GM12874 (cell line): ENCODE results near the gene SLC2A13.

Experiments used
- TF ChIP-seq, protein P1 (sequence below): IDR thresholded peaks from 2 replicates; pipeline ENCODE4 v1.5.1; 2011; ENCODE audit warnings: low read depth, mild to moderate bottlenecking, control low read depth, low read length, moderate library complexity; ENCODE audit not compliant: insufficient read depth

Gene SLC2A13

DNA sequence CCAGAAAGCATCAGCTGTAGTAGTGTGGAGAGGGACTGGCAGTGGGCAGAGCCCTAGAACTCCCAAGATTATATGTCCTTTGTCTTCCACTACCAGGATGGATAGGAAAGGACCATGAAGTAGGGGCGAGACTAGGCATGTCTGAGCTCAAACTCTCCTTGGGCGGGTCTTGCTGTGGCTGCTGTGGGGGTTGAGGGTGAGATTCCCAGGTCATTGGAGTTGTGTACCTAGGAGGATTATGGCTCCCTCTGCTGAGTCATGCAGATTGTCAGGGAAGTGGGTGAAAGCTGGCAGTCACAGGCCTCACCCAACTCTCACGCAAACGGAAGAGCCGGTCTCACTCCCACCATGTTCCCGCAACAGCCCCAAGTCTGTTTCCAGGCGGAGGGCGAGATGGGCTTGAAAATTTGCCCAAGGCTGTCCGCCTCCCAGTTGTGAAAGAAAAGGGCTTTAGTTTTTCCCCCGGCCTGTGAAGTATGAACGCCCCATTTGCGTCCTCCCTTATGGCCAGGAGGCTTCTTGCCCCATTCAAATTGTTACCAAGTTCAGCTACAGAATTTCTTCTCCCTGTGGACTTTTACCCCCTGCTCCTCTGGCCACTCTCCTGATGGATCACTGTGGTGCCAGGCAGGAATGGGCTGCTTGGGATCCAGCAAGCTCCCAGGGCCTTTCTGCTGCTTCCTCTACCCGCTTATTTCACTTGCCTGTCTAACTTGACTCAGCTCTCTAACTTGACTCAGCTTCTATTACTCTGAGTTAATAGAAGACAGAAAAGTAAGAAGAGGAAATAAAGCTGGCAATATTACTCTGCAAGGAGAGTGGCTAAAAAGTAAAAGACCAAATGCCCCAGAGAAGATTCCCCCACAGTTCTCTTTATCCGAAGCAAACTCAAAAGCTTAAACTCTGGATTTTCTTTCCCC, 159.3 kb downstream of the SLC2A13 start:
- TF ChIP-seq, protein P1, sequence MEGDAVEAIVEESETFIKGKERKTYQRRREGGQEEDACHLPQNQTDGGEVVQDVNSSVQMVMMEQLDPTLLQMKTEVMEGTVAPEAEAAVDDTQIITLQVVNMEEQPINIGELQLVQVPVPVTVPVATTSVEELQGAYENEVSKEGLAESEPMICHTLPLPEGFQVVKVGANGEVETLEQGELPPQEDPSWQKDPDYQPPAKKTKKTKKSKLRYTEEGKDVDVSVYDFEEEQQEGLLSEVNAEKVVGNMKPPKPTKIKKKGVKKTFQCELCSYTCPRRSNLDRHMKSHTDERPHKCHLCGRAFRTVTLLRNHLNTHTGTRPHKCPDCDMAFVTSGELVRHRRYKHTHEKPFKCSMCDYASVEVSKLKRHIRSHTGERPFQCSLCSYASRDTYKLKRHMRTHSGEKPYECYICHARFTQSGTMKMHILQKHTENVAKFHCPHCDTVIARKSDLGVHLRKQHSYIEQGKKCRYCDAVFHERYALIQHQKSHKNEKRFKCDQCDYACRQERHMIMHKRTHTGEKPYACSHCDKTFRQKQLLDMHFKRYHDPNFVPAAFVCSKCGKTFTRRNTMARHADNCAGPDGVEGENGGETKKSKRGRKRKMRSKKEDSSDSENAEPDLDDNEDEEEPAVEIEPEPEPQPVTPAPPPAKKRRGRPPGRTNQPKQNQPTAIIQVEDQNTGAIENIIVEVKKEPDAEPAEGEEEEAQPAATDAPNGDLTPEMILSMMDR, result no peak

DNA sequence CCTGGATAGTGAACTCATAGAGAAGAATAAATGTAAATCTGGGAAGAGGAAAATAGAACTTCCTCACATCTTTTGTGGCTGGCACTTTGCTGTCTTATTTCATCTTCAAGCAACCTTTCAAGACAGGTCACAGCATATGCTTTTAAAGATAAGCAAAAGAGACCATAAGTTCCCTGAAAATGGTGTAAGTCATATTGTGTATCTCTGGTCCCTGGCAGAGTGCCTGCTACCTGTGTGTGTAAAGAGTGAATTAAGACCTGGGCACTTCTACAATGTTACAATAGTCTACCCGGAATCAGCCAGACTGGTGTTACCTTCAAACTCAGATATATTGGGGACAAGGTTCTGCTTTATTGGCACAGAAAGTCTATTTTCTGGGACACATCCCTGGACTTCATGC, 168.8 kb downstream of the SLC2A13 start:
- TF ChIP-seq, protein P1, result no peak

DNA sequence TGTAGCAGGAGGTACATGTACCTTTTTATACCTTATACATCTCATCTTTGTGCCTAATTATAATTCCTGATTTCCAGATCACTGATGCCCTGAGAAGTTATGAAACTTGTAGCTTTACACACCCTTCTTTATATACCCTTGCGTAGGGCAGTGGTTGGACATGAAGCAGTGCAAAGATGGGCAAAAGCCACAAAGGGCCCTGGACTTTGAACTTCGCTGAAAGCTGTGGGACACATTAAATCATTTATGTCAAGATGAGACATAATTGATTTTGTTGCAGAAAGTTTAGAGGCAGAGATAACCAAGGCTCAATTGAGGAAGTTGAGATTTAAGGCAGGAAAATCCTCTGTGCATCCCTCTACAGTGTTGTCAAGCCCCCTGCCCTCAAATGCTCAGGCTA, 170.0 kb downstream of the SLC2A13 start:
- TF ChIP-seq, protein P1, result no peak

DNA sequence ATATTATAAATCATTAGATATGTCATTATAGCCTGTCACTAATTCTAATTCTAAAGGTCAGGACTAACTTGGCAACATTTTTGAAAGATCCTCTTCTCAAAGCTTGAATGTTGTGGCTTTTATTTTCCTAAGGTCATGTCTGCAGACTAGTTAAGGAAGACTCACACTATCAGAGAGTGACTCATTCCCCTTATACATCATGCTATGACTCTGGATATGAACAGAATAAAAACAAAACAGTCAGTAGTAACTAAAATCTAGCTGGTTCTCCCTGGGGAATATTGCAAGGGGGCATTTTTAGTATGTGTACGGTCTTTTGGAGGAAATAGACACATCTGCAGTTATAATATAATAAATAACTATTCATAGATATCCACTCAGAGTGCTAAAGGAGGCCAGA, 170.6 kb downstream of the SLC2A13 start:
- TF ChIP-seq, protein P1, result no peak

DNA sequence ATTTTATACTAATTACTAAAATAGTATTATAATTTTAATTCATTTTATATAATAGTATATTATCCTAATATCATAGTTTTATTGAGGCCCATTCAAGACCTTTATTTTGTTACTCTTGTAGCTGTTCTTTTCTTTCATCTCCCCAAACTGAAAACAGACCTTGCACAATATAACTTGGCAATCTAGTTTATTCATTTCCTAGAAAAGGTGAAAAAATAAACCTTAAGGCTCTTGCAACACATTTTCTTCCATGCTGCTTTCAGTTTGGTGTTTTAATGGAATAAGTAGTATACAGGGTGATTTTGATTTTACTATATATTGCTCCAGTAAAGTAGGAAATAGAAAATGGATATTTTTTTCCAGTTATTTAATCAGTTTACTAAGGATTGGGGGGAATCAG, 174.0 kb downstream of the SLC2A13 start:
- TF ChIP-seq, protein P1, result no peak

DNA sequence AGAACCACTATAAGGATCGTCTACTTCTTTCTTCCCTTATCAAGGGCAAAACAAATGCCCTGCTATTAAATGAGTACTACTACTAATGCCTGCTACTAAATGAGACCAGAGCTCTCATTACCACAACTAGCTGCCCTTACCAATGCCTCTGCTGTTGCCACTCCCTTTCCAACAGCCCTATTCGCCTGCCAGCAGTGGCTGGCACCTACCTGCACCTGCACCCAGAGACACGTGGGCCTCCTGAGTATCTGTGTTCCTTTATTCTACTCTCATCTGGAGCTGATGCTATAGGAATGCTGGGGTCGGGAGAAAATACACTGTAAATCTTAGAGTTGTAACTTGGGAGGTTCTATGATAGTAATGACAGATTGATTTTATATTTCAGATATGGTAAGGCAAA, 174.7 kb downstream of the SLC2A13 start:
- TF ChIP-seq, protein P1, result no peak

DNA sequence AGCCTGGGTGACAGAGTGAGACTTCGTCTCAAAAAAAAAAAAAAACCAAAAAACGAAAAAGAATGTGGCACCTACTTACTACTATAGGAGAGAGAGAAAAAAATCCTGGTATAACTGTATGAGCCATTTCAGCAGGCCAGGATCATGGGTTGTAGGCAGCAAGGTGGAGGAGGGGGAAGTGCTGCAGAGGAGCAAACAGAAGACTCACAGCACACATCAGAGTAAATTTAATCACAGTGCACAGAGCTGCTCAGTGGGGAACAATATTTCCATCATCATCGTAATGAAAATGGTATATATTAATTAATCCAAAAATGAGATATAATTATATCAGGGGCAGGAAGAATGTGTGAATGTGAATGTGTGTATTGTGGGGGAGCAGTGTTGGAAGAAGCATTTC, 175.8 kb downstream of the SLC2A13 start:
- TF ChIP-seq, protein P1, result no peak
